WERI-Rb-1 (cell line): ENCODE results near the gene SLC39A12.

Experiments
- DNase-seq: peaks from one replicate; pipeline ENCODE4 v3.0.0-alpha.2; 2020
- H3K27ac ChIP-seq: fragments of 250-450 bp; sonication (Bioruptor Pico); 2 replicates; pipeline ENCODE4 v1.5.1; 2020; ENCODE audit warnings: mild to moderate bottlenecking, moderate library complexity
- H3K27me3 ChIP-seq: fragments of 250-450 bp; sonication (Bioruptor Pico); 2 replicates; pipeline ENCODE4 v1.5.1; 2021; ENCODE audit warnings: mild to moderate bottlenecking, low read depth, moderate library complexity; ENCODE audit not compliant: insufficient read depth, severe bottlenecking
- H3K36me3 ChIP-seq: fragments of 250-450 bp; sonication (Bioruptor Pico); 2 replicates; pipeline ENCODE4 v1.5.1; 2020; ENCODE audit warnings: mild to moderate bottlenecking, moderate library complexity
- H3K4me3 ChIP-seq: 2 replicates; pipeline ENCODE4 v1.5.1; 2011; ENCODE audit warnings: low read depth, mild to moderate bottlenecking, control low read depth, low read length
- H3K9me3 ChIP-seq: fragments of 250-450 bp; sonication (Bioruptor Pico); 2 replicates; pipeline ENCODE4 v1.5.1; 2021; ENCODE audit warnings: mild to moderate bottlenecking, moderate library complexity; ENCODE audit not compliant: severe bottlenecking
- CTCF ChIP-seq: IDR thresholded peaks from 2 replicates; pipeline ENCODE4 v1.5.1; 2011; ENCODE audit warnings: low read depth, mild to moderate bottlenecking, control low read depth, inconsistent platforms, low read length

Gene SLC39A12

DNA sequence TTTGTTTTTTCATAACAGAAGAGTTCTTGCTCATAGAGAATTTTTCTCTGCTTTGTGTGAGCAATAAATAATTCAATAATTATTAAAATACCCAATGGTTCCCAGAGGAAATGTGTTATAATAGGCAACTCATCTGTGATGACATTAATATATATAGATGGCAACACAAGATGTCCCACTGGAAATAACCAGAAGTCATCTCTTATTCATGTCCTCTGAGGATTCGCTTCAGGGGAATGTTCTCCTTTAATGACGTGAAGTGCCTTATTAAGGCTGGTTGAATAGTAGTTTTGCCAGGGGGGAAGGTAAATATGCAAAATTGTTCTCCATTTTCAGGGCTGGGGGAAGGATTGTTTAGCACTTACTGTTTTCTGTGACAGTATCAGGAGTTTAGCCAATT is 3.1 kb downstream of the SLC39A12 start:
- no peaks in the 10 kb centered on the region for H3K9me3 ChIP-seq
- DNase-seq, result no peak
- no peak overlapping the region for H3K27ac ChIP-seq
- H3K4me3 ChIP-seq, result no peak overlapping the region
- no peaks in the 10 kb centered on the region for H3K36me3 ChIP-seq
- no peak for TF ChIP-seq CTCF
- H3K27me3 ChIP-seq, result no peaks in the 10 kb centered on the region

GRCh38 chr10:17958049-17958448 is 6.3 kb downstream of the SLC39A12 start:
- H3K27ac ChIP-seq, result no peak overlapping the region
- no peak overlapping the region for H3K4me3 ChIP-seq
- H3K36me3 ChIP-seq, result no peaks in the 10 kb centered on the region
- DNase-seq, result no peak
- H3K9me3 ChIP-seq, result no peaks in the 10 kb centered on the region
- TF ChIP-seq CTCF, result no peak
- H3K27me3 ChIP-seq, result no peaks in the 10 kb centered on the region

DNA sequence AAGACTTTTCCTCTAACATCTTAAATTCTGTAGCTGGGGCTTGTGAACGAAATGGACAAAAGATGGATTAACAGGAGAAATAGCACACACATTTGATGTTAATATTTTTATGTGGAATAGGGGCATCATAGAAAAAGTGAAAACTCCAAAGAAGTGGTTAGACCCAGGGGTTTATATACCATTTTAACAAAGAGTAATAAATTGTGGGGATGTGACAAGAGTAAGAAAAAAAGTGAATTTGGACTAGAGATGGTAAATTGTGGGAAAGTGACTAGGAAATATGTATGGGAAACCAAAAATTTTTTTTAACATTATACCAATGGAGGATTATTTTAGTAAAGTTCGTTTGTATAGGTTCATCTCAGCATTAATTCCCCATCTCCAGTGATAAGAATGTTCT is 8.2 kb downstream of the SLC39A12 start:
- H3K36me3 ChIP-seq, result no peaks in the 10 kb centered on the region
- no peak overlapping the region for H3K4me3 ChIP-seq
- no peaks in the 10 kb centered on the region for H3K9me3 ChIP-seq
- H3K27me3 ChIP-seq, result no peaks in the 10 kb centered on the region
- DNase-seq, result no peak
- H3K27ac ChIP-seq, result no peak overlapping the region
- no peak for TF ChIP-seq CTCF

DNA sequence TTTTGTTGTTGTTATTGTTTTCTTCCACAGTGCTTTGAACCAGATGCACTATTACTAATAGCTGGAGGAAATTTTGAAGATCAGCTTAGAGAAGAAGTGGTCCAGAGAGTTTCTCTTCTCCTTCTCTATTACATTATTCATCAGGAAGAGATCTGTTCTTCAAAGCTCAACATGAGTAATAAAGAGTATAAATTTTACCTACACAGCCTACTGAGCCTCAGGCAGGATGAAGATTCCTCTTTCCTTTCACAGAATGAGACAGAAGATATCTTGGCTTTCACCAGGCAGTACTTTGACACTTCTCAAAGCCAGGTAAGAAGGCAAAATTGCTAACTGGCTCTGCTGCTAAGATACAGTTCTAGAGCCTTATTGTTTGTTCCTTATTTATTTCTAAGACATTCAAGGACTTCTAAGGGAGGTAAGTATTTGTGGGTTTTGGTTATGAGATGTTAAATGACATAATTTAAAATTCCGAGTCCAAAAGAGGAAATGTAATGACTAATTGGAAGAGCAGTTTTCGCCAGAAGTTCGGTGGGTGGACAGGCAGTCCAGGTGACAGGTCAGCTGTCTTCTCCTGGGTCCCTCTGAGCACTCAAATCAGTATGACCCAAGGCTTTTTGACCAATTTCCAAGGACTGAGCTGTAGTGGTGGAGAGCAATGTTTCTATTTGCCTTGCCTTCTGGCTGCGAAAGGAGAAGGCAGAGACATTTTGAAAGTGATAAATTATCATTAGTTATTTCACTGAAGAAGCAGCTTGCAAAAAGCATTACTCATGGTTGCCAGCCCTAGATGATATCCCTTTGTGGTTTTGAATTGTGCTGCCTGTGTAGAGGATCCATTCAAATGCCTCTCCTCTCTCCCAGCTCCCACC is 10.1 kb downstream of the SLC39A12 start:
- TF ChIP-seq CTCF, result no peak
- Histone ChIP-seq H3K27ac (no peak overlapping the region), H3K4me3 (no peak overlapping the region), H3K27me3 (no peaks in the 10 kb centered on the region), H3K9me3 (no peaks in the 10 kb centered on the region), H3K36me3 (no peaks in the 10 kb centered on the region)
- DNase-seq, result no peak

DNA sequence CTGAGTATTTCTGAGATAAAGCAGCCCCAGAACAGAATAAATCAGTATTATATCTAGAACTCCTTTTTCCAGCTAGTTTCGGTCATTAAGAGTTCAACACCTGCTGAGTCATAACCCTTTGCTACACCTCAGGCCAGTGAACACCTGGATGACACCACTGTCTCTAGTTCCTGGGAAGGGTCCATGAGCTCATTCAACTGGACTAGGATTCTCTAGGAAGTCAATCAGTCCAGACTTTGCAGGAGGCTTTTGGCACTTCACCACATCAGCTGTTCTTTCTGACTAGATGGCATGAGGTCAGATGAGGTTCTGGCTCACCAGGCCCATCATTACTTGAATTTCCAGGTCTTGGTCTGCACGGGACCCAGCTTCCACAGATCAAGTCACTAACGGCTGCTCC is 11.7 kb downstream of the SLC39A12 start:
- TF ChIP-seq CTCF, result no peak
- H3K9me3 ChIP-seq, result no peaks in the 10 kb centered on the region
- H3K27ac ChIP-seq, result no peak overlapping the region
- no peak overlapping the region for H3K4me3 ChIP-seq
- no peaks in the 10 kb centered on the region for H3K27me3 ChIP-seq
- DNase-seq, result no peak
- no peaks in the 10 kb centered on the region for H3K36me3 ChIP-seq

DNA sequence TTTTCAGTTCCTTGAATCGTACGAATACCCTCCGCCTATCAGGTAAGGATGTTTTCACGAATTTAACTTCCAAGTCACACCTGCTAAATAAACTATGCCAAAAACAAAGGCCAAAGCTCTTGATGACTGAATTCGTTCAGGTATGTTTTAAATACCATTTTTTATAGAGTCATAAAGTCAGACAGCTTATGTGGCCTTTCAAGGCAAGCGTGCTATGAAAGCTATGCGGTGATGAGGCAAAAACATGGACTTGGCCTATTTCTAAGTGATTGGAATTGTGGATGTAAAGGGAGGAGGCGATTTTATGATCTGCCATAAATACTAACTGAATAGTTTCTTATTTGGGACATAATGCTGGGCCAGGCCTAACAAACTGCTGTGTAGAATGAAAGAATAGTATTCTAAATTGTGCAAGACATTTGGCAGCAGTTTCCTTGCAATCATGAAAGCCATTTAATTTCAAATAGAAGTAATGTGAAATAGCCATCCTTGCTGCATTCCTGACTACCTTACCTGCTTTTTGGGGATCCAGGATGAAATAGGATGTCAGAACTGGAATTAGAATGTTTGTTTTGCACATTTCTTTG is 14.0 kb downstream of the SLC39A12 start:
- no peaks in the 10 kb centered on the region for H3K9me3 ChIP-seq
- no peaks in the 10 kb centered on the region for H3K27me3 ChIP-seq
- DNase-seq, result no peak
- H3K36me3 ChIP-seq, result no peaks in the 10 kb centered on the region
- no peak overlapping the region for H3K4me3 ChIP-seq
- TF ChIP-seq CTCF, result no peak
- H3K27ac ChIP-seq, result no peak overlapping the region
